GM18870 (cell line): ENCODE data around the gene KIF12.
"Not testable (repeated sequence)": the region's sequence is repeated elsewhere in the genome, so short reads cannot be mapped to it uniquely, and the experiment has no call there.

Experiments used
- ATAC-seq: cut with Tn5 transposase; IDR thresholded peaks from one replicate; pipeline ENCODE4 v1.9.1; 2021; ENCODE audit warnings: moderate library complexity; ENCODE audit not compliant: unreplicated experiment

KIF12 gene

GRCh38 chr9:114098936-114099668, at the start of gene KIF12:
Gene KIF12, minus strand, starts transcription at chr9:114099292. Its CDS starts 16 bp downstream, at chr9:114099276.
- ATAC-seq, result no peak

- ATAC-seq, result no peak
These were observed 47.6 kb upstream of the KIF12 start for GRCh38 chr9:114146735-114147134.

GRCh38 chr9:114143234-114143633, 44.1 kb upstream of the KIF12 start:
- ATAC-seq, result no peak

GRCh38 chr9:114141553-114142402, 42.7 kb upstream of the KIF12 start:
- ATAC-seq, result no peak

GRCh38 chr9:114140850-114141249, 41.8 kb upstream of the KIF12 start:
- ATAC-seq, result no peak

GRCh38 chr9:114140401-114140800, 41.3 kb upstream of the KIF12 start:
- no peak for ATAC-seq

GRCh38 chr9:114139071-114139470, 40.0 kb upstream of the KIF12 start:
- no peak for ATAC-seq

GRCh38 chr9:114138552-114138971, 39.5 kb upstream of the KIF12 start:
- no peak for ATAC-seq

GRCh38 chr9:114137831-114138230, 38.7 kb upstream of the KIF12 start:
- ATAC-seq, result no peak

- ATAC-seq, result no peak
These were observed 35.8 kb upstream of the KIF12 start for GRCh38 chr9:114134827-114135396.

- ATAC-seq, result no peak
These were observed 33.4 kb upstream of the KIF12 start for GRCh38 chr9:114132550-114132918.

GRCh38 chr9:114131808-114132549, 32.9 kb upstream of the KIF12 start:
- no peak for ATAC-seq

- ATAC-seq, result no peak
These were observed 31.7 kb upstream of the KIF12 start for GRCh38 chr9:114130624-114131277.

- ATAC-seq, result no peak
These were observed 31.0 kb upstream of the KIF12 start for GRCh38 chr9:114130141-114130540.

GRCh38 chr9:114128759-114129158, 29.7 kb upstream of the KIF12 start:
- not testable (repeated sequence) for ATAC-seq

GRCh38 chr9:114126247-114127060, 27.4 kb upstream of the KIF12 start:
- no peak for ATAC-seq

GRCh38 chr9:114125476-114126013, 26.5 kb upstream of the KIF12 start:
- ATAC-seq, result no peak

GRCh38 chr9:114124666-114125475, 25.8 kb upstream of the KIF12 start:
- ATAC-seq, result no peak

- no peak for ATAC-seq
These were observed 25.0 kb upstream of the KIF12 start for GRCh38 chr9:114124138-114124537.
